Sciatic nerve (tissue), 2 donors: ENCODE data around the gene CDK3. TPM values are rescaled to one million over a fixed set of nuclear protein-coding genes. Genes with fewer than 3 reads are reported as not detected.
"Not testable (repeated sequence)": the region's sequence is repeated elsewhere in the genome, so short reads cannot be mapped to it uniquely, and the experiment has no call there.

Experiments used
- ATAC-seq: fragments of 200-7000 bp; cut with Tn5 transposase; one replicate; pipeline ENCODE4 v1.9.1; 2020; ENCODE audit warnings: mild to moderate bottlenecking, moderate library complexity
- DNase-seq: peaks from one replicate; pipeline ENCODE4 v3.0.0-alpha.2; 2020; ENCODE audit warnings: low spot score
- intact Hi-C: fragments of 100-400 bp; cut with DNase I; formaldehyde crosslinking; loops from one replicate; pipeline ENCODE4 v1.14.2; 2022
- total RNA-seq: library from RNA; stranded (reverse); fragmentation: NEBNext Ultra II Directional; extraction: Animal tissue kit (Norgen Biotek cat#: 25700); gene quantifications from one replicate; pipeline ENCODE4 v1.2.1, GENCODE V29; 2021
- donor health status: DM: no; HTN: no; CAD: no.
- donor health status: DM: no; HTN: no; CAD: no.

CDK3 gene
- total RNA-seq, 1 donor from 2014 or later, result 5.2 TPM

GRCh38 chr17:76027159-76027839 is 26.6 kb downstream of the CDK3 start, which contains the start of gene EVPL:
EVPL (minus strand) TSS chr17:76027306; CDS start chr17:76027198, 108 bp downstream.
- intact Hi-C loops, result no loop called here
- ATAC-seq (no peak), DNase-seq (no peak)

GRCh38 chr17:76032073-76032779 is 31.6 kb downstream of the CDK3 start:
- DNase-seq (no peak), ATAC-seq (no peak)
- intact Hi-C loops, result loop anchor here (10.0 kb wide), 1 partner anchor 1117 kb away; no protein-coding TSS in a partner anchor

GRCh38 chr17:76032780-76033108 is 32.1 kb downstream of the CDK3 start:
- intact Hi-C loops, result loop anchor here (10.0 kb wide), 1 partner anchor 1118 kb away; no protein-coding TSS in a partner anchor
- no peak for DNase-seq
- no peak for ATAC-seq

- intact Hi-C loops, result loop anchor here (10.0 kb wide), 1 partner anchor 1118 kb away; no protein-coding TSS in a partner anchor
- ATAC-seq (no peak), DNase-seq (no peak)
These were observed 32.5 kb downstream of the CDK3 start for GRCh38 chr17:76033139-76033538.

GRCh38 chr17:76034428-76035350 is 34.0 kb downstream of the CDK3 start:
- DNase-seq (no peak), ATAC-seq (no peak)
- intact Hi-C loops, result loop anchor here (10.0 kb wide), 1 partner anchor 1120 kb away; no protein-coding TSS in a partner anchor

- intact Hi-C loops, result loop anchor here (10.0 kb wide), 1 partner anchor 1122 kb away; no protein-coding TSS in a partner anchor
- DNase-seq (no peak), ATAC-seq (peak; percentile 15)
These were observed 36.0 kb downstream of the CDK3 start for GRCh38 chr17:76036497-76037261.

- intact Hi-C loops, result loop anchor here (10.0 kb wide), 1 partner anchor 1123 kb away; no protein-coding TSS in a partner anchor
- ATAC-seq (no peak), DNase-seq (no peak)
These were observed 37.4 kb downstream of the CDK3 start for GRCh38 chr17:76038050-76038449.

- ATAC-seq, result no peak
- intact Hi-C loops, result loop anchor here (10.0 kb wide), 1 partner anchor 1124 kb away; no protein-coding TSS in a partner anchor
- DNase-seq, result no peak
These were observed 38.5 kb downstream of the CDK3 start for GRCh38 chr17:76039121-76039520.

- intact Hi-C loops, result no loop called here
- DNase-seq, result no peak
- ATAC-seq, result no peak
These were observed 39.7 kb downstream of the CDK3 start for GRCh38 chr17:76040376-76040775.

- DNase-seq, ATAC-seq, intact Hi-C loops: not testable (repeated sequence)
These were observed 42.2 kb downstream of the CDK3 start for GRCh38 chr17:76042868-76043267.

GRCh38 chr17:76044475-76045007 is 43.9 kb downstream of the CDK3 start:
- ATAC-seq, intact Hi-C loops, DNase-seq: not testable (repeated sequence)

- ATAC-seq, result no peak
- no peak for DNase-seq
- intact Hi-C loops, result no loop called here
These were observed 45.4 kb downstream of the CDK3 start for GRCh38 chr17:76046064-76046463.

- DNase-seq (no peak), ATAC-seq (no peak)
- intact Hi-C loops, result no loop called here
These were observed 47.5 kb downstream of the CDK3 start for GRCh38 chr17:76048025-76048605.

GRCh38 chr17:76048711-76049110 is 48.1 kb downstream of the CDK3 start:
- intact Hi-C loops, result no loop called here
- DNase-seq, result no peak
- no peak for ATAC-seq

- DNase-seq, result no peak
- intact Hi-C loops, result no loop called here
- ATAC-seq, result no peak
These were observed 48.6 kb downstream of the CDK3 start for GRCh38 chr17:76049239-76049638.

GRCh38 chr17:76049836-76050537 is 49.3 kb downstream of the CDK3 start:
- no peak for DNase-seq

More at GRCh38 chr17:76049836-76050537, 49.3 kb downstream of the CDK3 start:
- intact Hi-C loops, result no loop called here
- ATAC-seq, result no peak
